K562 (cell line): ENCODE results near the gene SLC35B4. TPM values are rescaled to one million over a fixed set of nuclear protein-coding genes. Genes with fewer than 3 reads are reported as not detected.

ENCODE experiments used
- polyA plus RNA-seq, 8 experiments: library from polyadenylated mRNA; depleted of rRNA in 4 of 8; stranded (reverse) in 5 of 8; unstranded in 3 of 8; fragments of >200 nt; fragmentation: Nextera tagmentation in 2 of 8; fragmentation: Illumina TruSeq in 1 of 8; extraction: Ambion mirVana in 2 of 8; extraction: Trizol in 1 of 8; gene quantifications; 2 replicates each; pipeline versions ENCODE4 v1.2.1 to v1.2.3, GENCODE V29; 2011 to 2014; ENCODE audit warnings: inconsistent platforms in 1 of 8, missing spikeins in 1 of 8
- total RNA-seq, 7 experiments: library from RNA; depleted of rRNA in 6 of 7; stranded (reverse); fragments of >200 nt in 6 of 7; fragmentation: Illumina TruSeq in 2 of 7; extraction: Trizol in 2 of 7; gene quantifications; 2 replicates each; pipeline versions ENCODE4 v1.2.1 to v1.2.3, GENCODE V29; 2011 to 2021; ENCODE audit warnings: low replicate concordance in 1 of 7
- TF ChIP-seq, protein P1 (sequence below): fragments of 450-650 bp; IDR thresholded peaks from 2 replicates; pipeline ENCODE4 v1.6.1; 2016; ENCODE audit warnings: mild to moderate bottlenecking, moderate library complexity
- TF ChIP-seq, protein P2 (sequence below), 2 experiments: fragments of 450-650 bp in 1 of 2; sonication (generic) in 1 of 2; formaldehyde crosslinking in 1 of 2; IDR thresholded peaks; 2 replicates each; pipeline versions ENCODE4 v1.7.1 to v1.9.0; 2016 to 2022; ENCODE audit warnings: inconsistent platforms in 1 of 2, mild to moderate bottlenecking in 1 of 2, missing genetic modification reagents in 1 of 2

The SLC35B4 gene
- total and polyA plus RNA-seq, 9 of the 15 experiments (the other 6 are each of a cell fraction or from before 2014, with no cell fraction given), result 6.1 to 34.9 (median 17.6) TPM

DNA sequence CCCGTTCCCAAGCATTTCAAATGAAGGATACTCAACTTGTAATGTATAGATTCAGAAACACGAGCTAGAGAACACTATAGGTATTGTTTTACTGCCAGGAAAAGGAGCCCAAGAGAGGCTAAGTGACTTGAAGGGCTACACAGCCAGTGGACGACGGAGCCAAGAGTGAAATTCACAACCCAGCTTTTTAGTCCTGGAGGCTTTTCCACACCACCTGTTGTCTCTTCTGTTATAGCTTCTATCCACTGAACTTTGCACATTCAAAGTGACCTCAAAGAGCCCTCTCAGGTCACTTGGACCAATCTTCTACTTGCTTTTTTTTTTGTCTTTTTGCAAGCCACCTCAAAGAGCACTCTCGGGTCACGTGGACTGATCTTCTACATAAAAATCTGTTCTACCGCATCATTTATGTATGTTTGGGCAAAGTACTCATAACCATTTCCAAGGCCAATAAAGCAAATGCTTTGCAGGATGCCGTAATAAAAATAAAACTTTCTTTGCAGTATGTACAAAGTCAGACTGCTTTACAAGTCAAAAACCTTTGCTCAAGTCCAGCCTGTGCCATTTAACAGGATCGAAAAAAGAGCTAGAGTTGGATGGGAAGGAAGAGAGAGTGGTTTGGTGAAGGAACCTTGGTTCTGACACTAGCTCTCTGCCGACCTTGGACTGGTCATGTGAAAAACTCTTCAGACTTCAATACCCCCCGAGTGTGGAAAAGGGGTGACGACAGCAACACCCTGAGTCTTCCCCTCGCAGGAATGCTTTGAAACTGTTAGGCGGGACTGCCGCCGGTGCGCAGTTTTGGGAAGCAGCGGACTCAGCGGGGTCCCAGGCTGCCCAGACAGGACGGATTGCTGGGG lies 821 bp downstream of the SLC35B4 start (continued):
- TF ChIP-seq, protein P1, sequence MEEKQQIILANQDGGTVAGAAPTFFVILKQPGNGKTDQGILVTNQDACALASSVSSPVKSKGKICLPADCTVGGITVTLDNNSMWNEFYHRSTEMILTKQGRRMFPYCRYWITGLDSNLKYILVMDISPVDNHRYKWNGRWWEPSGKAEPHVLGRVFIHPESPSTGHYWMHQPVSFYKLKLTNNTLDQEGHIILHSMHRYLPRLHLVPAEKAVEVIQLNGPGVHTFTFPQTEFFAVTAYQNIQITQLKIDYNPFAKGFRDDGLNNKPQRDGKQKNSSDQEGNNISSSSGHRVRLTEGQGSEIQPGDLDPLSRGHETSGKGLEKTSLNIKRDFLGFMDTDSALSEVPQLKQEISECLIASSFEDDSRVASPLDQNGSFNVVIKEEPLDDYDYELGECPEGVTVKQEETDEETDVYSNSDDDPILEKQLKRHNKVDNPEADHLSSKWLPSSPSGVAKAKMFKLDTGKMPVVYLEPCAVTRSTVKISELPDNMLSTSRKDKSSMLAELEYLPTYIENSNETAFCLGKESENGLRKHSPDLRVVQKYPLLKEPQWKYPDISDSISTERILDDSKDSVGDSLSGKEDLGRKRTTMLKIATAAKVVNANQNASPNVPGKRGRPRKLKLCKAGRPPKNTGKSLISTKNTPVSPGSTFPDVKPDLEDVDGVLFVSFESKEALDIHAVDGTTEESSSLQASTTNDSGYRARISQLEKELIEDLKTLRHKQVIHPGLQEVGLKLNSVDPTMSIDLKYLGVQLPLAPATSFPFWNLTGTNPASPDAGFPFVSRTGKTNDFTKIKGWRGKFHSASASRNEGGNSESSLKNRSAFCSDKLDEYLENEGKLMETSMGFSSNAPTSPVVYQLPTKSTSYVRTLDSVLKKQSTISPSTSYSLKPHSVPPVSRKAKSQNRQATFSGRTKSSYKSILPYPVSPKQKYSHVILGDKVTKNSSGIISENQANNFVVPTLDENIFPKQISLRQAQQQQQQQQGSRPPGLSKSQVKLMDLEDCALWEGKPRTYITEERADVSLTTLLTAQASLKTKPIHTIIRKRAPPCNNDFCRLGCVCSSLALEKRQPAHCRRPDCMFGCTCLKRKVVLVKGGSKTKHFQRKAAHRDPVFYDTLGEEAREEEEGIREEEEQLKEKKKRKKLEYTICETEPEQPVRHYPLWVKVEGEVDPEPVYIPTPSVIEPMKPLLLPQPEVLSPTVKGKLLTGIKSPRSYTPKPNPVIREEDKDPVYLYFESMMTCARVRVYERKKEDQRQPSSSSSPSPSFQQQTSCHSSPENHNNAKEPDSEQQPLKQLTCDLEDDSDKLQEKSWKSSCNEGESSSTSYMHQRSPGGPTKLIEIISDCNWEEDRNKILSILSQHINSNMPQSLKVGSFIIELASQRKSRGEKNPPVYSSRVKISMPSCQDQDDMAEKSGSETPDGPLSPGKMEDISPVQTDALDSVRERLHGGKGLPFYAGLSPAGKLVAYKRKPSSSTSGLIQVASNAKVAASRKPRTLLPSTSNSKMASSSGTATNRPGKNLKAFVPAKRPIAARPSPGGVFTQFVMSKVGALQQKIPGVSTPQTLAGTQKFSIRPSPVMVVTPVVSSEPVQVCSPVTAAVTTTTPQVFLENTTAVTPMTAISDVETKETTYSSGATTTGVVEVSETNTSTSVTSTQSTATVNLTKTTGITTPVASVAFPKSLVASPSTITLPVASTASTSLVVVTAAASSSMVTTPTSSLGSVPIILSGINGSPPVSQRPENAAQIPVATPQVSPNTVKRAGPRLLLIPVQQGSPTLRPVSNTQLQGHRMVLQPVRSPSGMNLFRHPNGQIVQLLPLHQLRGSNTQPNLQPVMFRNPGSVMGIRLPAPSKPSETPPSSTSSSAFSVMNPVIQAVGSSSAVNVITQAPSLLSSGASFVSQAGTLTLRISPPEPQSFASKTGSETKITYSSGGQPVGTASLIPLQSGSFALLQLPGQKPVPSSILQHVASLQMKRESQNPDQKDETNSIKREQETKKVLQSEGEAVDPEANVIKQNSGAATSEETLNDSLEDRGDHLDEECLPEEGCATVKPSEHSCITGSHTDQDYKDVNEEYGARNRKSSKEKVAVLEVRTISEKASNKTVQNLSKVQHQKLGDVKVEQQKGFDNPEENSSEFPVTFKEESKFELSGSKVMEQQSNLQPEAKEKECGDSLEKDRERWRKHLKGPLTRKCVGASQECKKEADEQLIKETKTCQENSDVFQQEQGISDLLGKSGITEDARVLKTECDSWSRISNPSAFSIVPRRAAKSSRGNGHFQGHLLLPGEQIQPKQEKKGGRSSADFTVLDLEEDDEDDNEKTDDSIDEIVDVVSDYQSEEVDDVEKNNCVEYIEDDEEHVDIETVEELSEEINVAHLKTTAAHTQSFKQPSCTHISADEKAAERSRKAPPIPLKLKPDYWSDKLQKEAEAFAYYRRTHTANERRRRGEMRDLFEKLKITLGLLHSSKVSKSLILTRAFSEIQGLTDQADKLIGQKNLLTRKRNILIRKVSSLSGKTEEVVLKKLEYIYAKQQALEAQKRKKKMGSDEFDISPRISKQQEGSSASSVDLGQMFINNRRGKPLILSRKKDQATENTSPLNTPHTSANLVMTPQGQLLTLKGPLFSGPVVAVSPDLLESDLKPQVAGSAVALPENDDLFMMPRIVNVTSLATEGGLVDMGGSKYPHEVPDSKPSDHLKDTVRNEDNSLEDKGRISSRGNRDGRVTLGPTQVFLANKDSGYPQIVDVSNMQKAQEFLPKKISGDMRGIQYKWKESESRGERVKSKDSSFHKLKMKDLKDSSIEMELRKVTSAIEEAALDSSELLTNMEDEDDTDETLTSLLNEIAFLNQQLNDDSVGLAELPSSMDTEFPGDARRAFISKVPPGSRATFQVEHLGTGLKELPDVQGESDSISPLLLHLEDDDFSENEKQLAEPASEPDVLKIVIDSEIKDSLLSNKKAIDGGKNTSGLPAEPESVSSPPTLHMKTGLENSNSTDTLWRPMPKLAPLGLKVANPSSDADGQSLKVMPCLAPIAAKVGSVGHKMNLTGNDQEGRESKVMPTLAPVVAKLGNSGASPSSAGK, result 0 out of 2 replicates have a peak, but pooled peaks have one; percentile 28
- TF ChIP-seq, protein P2, sequence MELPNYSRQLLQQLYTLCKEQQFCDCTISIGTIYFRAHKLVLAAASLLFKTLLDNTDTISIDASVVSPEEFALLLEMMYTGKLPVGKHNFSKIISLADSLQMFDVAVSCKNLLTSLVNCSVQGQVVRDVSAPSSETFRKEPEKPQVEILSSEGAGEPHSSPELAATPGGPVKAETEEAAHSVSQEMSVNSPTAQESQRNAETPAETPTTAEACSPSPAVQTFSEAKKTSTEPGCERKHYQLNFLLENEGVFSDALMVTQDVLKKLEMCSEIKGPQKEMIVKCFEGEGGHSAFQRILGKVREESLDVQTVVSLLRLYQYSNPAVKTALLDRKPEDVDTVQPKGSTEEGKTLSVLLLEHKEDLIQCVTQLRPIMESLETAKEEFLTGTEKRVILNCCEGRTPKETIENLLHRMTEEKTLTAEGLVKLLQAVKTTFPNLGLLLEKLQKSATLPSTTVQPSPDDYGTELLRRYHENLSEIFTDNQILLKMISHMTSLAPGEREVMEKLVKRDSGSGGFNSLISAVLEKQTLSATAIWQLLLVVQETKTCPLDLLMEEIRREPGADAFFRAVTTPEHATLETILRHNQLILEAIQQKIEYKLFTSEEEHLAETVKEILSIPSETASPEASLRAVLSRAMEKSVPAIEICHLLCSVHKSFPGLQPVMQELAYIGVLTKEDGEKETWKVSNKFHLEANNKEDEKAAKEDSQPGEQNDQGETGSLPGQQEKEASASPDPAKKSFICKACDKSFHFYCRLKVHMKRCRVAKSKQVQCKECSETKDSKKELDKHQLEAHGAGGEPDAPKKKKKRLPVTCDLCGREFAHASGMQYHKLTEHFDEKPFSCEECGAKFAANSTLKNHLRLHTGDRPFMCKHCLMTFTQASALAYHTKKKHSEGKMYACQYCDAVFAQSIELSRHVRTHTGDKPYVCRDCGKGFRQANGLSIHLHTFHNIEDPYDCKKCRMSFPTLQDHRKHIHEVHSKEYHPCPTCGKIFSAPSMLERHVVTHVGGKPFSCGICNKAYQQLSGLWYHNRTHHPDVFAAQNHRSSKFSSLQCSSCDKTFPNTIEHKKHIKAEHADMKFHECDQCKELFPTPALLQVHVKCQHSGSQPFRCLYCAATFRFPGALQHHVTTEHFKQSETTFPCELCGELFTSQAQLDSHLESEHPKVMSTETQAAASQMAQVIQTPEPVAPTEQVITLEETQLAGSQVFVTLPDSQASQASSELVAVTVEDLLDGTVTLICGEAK (IDR thresholded peaks at IDR 0.05), result 0 out of 2 replicates have a peak, but pooled peaks have one; percentile 12
- TF ChIP-seq, protein P2 (CRISPR knock-in tag; IDR thresholded peaks at IDR 0.05), result no peak
